Ishikawa (cell line): ENCODE data around the gene TTLL1.

ENCODE experiments used
- CEBPB ChIP-seq: IDR thresholded peaks from 2 replicates; pipeline ENCODE4 v1.6.1; 2012
- CREB1 ChIP-seq: IDR thresholded peaks from 2 replicates; pipeline ENCODE4 v1.6.1; 2012; ENCODE audit warnings: low read depth
- EGR1 ChIP-seq: IDR thresholded peaks from 2 replicates; pipeline ENCODE4 v1.6.1; 2012
- EP300 ChIP-seq: IDR thresholded peaks from 2 replicates; pipeline ENCODE4 v1.6.1; 2012; ENCODE audit warnings: borderline replicate concordance
- FOXM1 ChIP-seq: IDR thresholded peaks from 2 replicates; pipeline ENCODE4 v1.6.1; 2012; ENCODE audit warnings: low read depth, borderline replicate concordance
- MAX ChIP-seq: IDR thresholded peaks from 2 replicates; pipeline ENCODE4 v1.6.1; 2012
- NFIC ChIP-seq: IDR thresholded peaks from 2 replicates; pipeline ENCODE4 v1.6.1; 2012
- RAD21 ChIP-seq: IDR thresholded peaks from 2 replicates; pipeline ENCODE4 v1.6.1; 2012; ENCODE audit warnings: low read depth
- REST ChIP-seq: IDR thresholded peaks from 2 replicates; pipeline ENCODE4 v1.6.1; 2012; ENCODE audit warnings: low read depth, mild to moderate bottlenecking
- TAF1 ChIP-seq: IDR thresholded peaks from 2 replicates; pipeline ENCODE4 v1.6.1; 2012; ENCODE audit warnings: low read depth, mild to moderate bottlenecking
- TCF12 ChIP-seq: IDR thresholded peaks from 2 replicates; pipeline ENCODE4 v1.6.1; 2012; ENCODE audit warnings: low read depth
- TEAD4 ChIP-seq: IDR thresholded peaks from 2 replicates; pipeline ENCODE4 v1.6.1; 2012
- USF1 ChIP-seq: IDR thresholded peaks from 2 replicates; pipeline ENCODE4 v1.6.1; 2012
- YY1 ChIP-seq: IDR thresholded peaks from 2 replicates; pipeline ENCODE4 v1.6.1; 2012; ENCODE audit warnings: low read depth
- ZBTB7A ChIP-seq: IDR thresholded peaks from 2 replicates; pipeline ENCODE4 v1.6.1; 2012; ENCODE audit warnings: low read depth

TTLL1 gene

GRCh38 chr22:43017525-43018460 lies 71.4 kb downstream of the TTLL1 start:
- TF ChIP-seq USF1 (peak; percentile 84), RAD21 (no peak)

- TF ChIP-seq USF1 (no peak), TCF12 (no peak), EGR1 (no peak), TAF1 (no peak)
These were observed 73.5 kb downstream of the TTLL1 start for GRCh38 chr22:43015677-43016042.

- TF ChIP-seq ZBTB7A (0 out of 2 replicates have a peak, but pooled peaks have one; percentile 52), TEAD4 (no peak; the same call in 1 of the 2 replicates), TCF12 (no peak), REST (no peak), NFIC (no peak), RAD21 (0 out of 2 replicates have a peak, but pooled peaks have one; percentile 6), EGR1 (peak; percentile 46; the same call in 1 of the 2 replicates), USF1 (peak; percentile 56), CREB1 (no peak), MAX (peak; percentile 80), FOXM1 (no peak), YY1 (peak; percentile 60; the same call in 1 of the 2 replicates), EP300 (no peak), TAF1 (peak; percentile 93)
These were observed 74.1 kb downstream of the TTLL1 start, which contains the start of gene PACSIN2 for GRCh38 chr22:43014869-43015676. Gene PACSIN2 (minus strand): TSS chr22:43015149. CDS start chr22:42912080, 103,069 bp downstream.

- TF ChIP-seq USF1 (no peak), TCF12 (no peak), TAF1 (no peak), TEAD4 (no peak), YY1 (no peak), CEBPB (no peak), REST (no peak), MAX (0 out of 2 replicates have a peak, but pooled peaks have one; percentile 42)
These were observed 74.8 kb downstream of the TTLL1 start for GRCh38 chr22:43014316-43014868.
